ENCODE data around the gene TNIK.

The TNIK gene

DNA sequence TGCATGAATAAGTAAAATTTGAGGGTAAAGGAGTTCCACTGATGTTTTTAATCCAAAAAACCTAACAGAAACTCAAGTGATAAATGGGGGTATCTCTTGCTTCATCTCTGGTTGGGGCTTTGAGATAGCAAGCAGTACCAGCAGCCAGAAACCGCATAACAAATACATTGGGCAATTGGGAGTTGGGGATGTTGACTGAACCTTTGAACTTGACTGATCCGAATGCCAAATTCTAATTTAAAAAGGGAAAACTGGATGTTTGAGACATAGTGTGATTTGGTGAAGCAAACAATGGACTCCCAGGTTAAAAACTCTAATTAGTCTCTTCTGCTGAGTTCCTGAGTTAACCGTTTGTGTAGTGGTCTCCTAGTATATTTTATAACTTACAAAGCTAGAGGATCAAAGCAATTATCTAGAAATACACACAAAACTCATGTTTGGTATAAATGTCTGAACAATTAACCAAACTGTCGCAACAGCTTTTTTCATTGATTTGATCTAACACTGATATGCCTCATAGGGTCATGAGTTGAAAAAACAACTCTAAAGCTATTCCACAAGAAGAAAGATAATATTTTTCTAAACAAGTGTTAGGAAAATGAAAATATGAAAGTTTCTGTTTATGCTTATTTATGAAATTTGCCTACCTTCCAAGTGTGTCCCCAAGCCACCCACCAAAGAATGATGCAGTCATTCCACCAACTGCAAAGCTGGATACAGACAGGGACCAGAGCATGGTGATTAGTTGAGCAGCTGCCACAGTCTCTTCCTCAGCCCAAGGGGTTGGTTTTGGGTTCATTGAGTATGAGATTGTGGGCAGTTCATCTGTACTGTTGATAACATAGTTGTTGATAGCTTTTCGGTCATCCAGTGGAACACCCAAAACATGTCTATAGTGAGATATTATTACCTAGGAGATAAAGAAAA lies 446.1 kb downstream of the TNIK start:
- Histone ChIP-seq H3K4me3 (no peak overlapping the region), H3K27ac (no peak overlapping the region)

DNA sequence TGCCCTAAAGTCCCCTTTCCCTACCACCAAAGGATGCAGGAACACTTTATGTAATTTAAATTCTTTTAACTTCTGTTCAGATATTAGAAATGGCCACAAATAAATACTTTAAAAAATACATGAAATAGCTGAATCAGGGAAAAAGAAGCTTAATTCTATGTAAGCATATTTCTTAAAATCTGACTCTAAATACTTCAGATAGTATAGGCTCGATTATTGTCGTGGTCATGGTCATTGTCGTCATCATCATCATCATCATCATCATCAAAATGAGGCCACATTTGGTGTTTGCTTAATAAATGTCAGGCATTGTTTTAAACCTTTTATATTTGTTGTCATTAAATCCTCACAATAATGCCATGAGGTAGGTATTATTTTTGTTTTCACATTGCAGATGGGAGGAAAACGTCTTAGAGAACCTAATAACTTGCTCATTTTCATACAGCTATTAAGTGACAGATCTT lies 448.3 kb downstream of the TNIK start:
- H3K27ac ChIP-seq, result no peak overlapping the region
- no peak overlapping the region for H3K4me3 ChIP-seq

Data from skin epidermis (tissue), 12 donors.